A549 (cell line): ENCODE results near the gene NBL1. TPM values are rescaled to one million over a fixed set of nuclear protein-coding genes. Genes with fewer than 3 reads are reported as not detected.

Experiments used
- ATAC-seq, 2 experiments: fragments of 200-7000 bp in 1 of 2; fragments of >200 bp in 1 of 2; cut with Nextera tagmentation in 1 of 2; cut with Tn5 transposase in 1 of 2; 3 replicates each; pipeline versions ENCODE4 v1.8.0 to v1.9.1; 2018 to 2020; ENCODE audit warnings: mild to moderate bottlenecking in 1 of 2, moderate library complexity in 1 of 2
- CTCF ChIA-PET: fragments of 300-600 bp; sonication (Branson Sonifier 250); formaldehyde crosslinking; extraction: SDS; loops from one replicate; lab custom pipeline; 2021; ENCODE audit warnings: antibody characterized with exemption, inconsistent platforms; lab: Yijun Ruan, JAX
- POLR2A ChIA-PET: fragments of 350-600 bp; formaldehyde crosslinking; extraction: SDS; loops from one replicate; lab custom pipeline; 2021; ENCODE audit warnings: antibody characterized with exemption, inconsistent platforms; lab: Yijun Ruan, JAX
- DNase-seq, 2 experiments: peaks; one replicate each; pipeline versions ENCODE4 v3.0.0 to v3.0.0-alpha.2; 2011 to 2016; ENCODE audit warnings: low read depth in 1 of 2, low spot score in 1 of 2
- FAIRE-seq: peaks from 2 replicates; lab custom pipeline; 2011; peaks lifted over from hg19 to GRCh38; lab: Jason Lieb, UNC
- H3K27ac ChIP-seq, 2 experiments: fragments of >200 bp; sonication (Bioruptor Twin); formaldehyde crosslinking; 3 replicates each; pipeline ENCODE4 v1.5.1; 2016 to 2017
- H3K4me1 ChIP-seq: fragments of >200 bp; sonication (Bioruptor Twin); formaldehyde crosslinking; 3 replicates; pipeline ENCODE4 v1.6.1; 2016
- H3K4me2 ChIP-seq: fragments of >200 bp; sonication (Bioruptor Twin); formaldehyde crosslinking; 3 replicates; pipeline ENCODE4 v1.6.1; 2016
- H3K4me3 ChIP-seq: fragments of >200 bp; sonication (Bioruptor Twin); formaldehyde crosslinking; 3 replicates; pipeline ENCODE4 v1.5.1; 2016
- H3K9me3 ChIP-seq: fragments of >200 bp; sonication (Bioruptor Twin); formaldehyde crosslinking; 3 replicates; pipeline ENCODE4 v1.6.1; 2016
- CTCF ChIP-seq: fragments of >200 bp; sonication (Bioruptor Twin); formaldehyde crosslinking; IDR thresholded peaks from 3 replicates; pipeline ENCODE4 v1.5.1; 2016
- EHF ChIP-seq: fragments of 250-450 bp; sonication (Bioruptor Pico); IDR thresholded peaks from 2 replicates; pipeline ENCODE4 v1.5.0; 2020; ENCODE audit warnings: mild to moderate bottlenecking
- EHMT2 ChIP-seq: fragments of 200-600 bp; sonication (generic); IDR thresholded peaks from 2 replicates; pipeline ENCODE4 v1.6.1; 2016; ENCODE audit warnings: antibody characterized with exemption, low read depth, mild to moderate bottlenecking, moderate library complexity
- HDAC2 ChIP-seq: fragments of 200-600 bp; sonication (generic); IDR thresholded peaks from 2 replicates; pipeline ENCODE4 v1.6.1; 2016
- HES2 ChIP-seq: fragments of >200 bp; sonication (Bioruptor Twin); formaldehyde crosslinking; IDR thresholded peaks from 2 replicates; pipeline ENCODE4 v1.6.1; 2016
- HEYL ChIP-seq: fragments of 250-450 bp; sonication (Bioruptor Pico); IDR thresholded peaks from 2 replicates; pipeline ENCODE4 v1.8.0; 2021; ENCODE audit warnings: mild to moderate bottlenecking, moderate library complexity
- HMGXB4 ChIP-seq: fragments of 250-450 bp; sonication (Bioruptor Pico); IDR thresholded peaks from 2 replicates; pipeline ENCODE4 v1.5.0; 2021; ENCODE audit warnings: mild to moderate bottlenecking, moderate library complexity, borderline replicate concordance
- MYC ChIP-seq: IDR thresholded peaks from 2 replicates; pipeline ENCODE4 v1.6.1; 2012; ENCODE audit warnings: mild to moderate bottlenecking, inconsistent platforms, low read length, improper control_type of control experiment, borderline replicate concordance
- NPAS2 ChIP-seq: fragments of 250-450 bp; sonication (Bioruptor Pico); IDR thresholded peaks from 2 replicates; pipeline ENCODE4 v1.8.0; 2022; ENCODE audit warnings: mild to moderate bottlenecking, moderate library complexity, borderline replicate concordance
- PBX3 ChIP-seq: IDR thresholded peaks from 2 replicates; pipeline ENCODE4 v1.6.1; 2012
- POLR2A ChIP-seq: IDR thresholded peaks from 2 replicates; pipeline ENCODE4 v1.6.1; 2012; ENCODE audit warnings: mild to moderate bottlenecking, low read length
- RAD21 ChIP-seq, 2 experiments: fragments of >200 bp in 1 of 2; sonication (Bioruptor Twin) in 1 of 2; formaldehyde crosslinking in 1 of 2; IDR thresholded peaks in 1 of 2; conservative IDR thresholded peaks in 1 of 2; 2 replicates in 1 of 2; 3 replicates in 1 of 2; pipeline ENCODE4 v1.6.1; 2012 to 2018; ENCODE audit warnings: inconsistent platforms in 1 of 2
- RCOR1 ChIP-seq: fragments of 150-350 bp; IDR thresholded peaks from 2 replicates; pipeline ENCODE4 v1.6.1; 2014; ENCODE audit warnings: antibody characterized with exemption, low read length, low read depth
- SMC3 ChIP-seq: fragments of >200 bp; sonication (Bioruptor Twin); formaldehyde crosslinking; IDR thresholded peaks from 3 replicates; pipeline ENCODE4 v1.6.1; 2018; ENCODE audit warnings: inconsistent platforms
- ZC3H11A ChIP-seq: fragments of 450-650 bp; IDR thresholded peaks from 2 replicates; pipeline ENCODE4 v1.6.1; 2014; ENCODE audit warnings: antibody characterized with exemption, mild to moderate bottlenecking
- ZFP36 ChIP-seq: fragments of 450-650 bp; IDR thresholded peaks from 2 replicates; pipeline ENCODE4 v1.6.1; 2014; ENCODE audit warnings: borderline replicate concordance; ENCODE audit not compliant: partially characterized antibody
- WGBS: methylation state at CpG from one replicate; pipeline ENCODE4 v1.1.6; 2017; ENCODE audit errors: missing lambda C conversion rate; 5-methylcytosine and 5-hydroxymethylcytosine counted together
- polyA plus RNA-seq, 4 experiments: library from polyadenylated mRNA; depleted of rRNA in 3 of 4; stranded (reverse); fragments of >200 nt; fragmentation: RNase III in 1 of 4; extraction: RNeasy Plus Mini Kit Qiagen cat#74134 plus additional on column Dnase treatment in 1 of 4; gene quantifications; 2 replicates in 3 of 4; 3 replicates in 1 of 4; pipeline ENCODE4 v1.2.3, GENCODE V29; 2011 to 2017

NBL1 gene
- polyA plus RNA-seq, 2 of the 4 experiments (the other 2 are of a cell fraction) = 16.3 to 19.0 TPM

- H3K9me3 ChIP-seq = no peaks in the 10 kb centered on the region
- no peak for FAIRE-seq
- no peak overlapping the region for H3K4me2 ChIP-seq
- H3K27ac ChIP-seq = no peak overlapping the region
- no peak overlapping the region for H3K4me3 ChIP-seq
- no peak for DNase-seq
- TF ChIP-seq HDAC2 (no peak), EHMT2 (no peak), HMGXB4 (CRISPR knock-in tag) (no peak), NPAS2 (no peak), HEYL (CRISPR knock-in tag) (no peak), RCOR1 (no peak), ZC3H11A (no peak), EHF (CRISPR knock-in tag) (no peak), MYC (no peak), HES2 (no peak), POLR2A (no peak), ZFP36 (no peak)
- TF ChIP-seq, all 56 proteins: peak for 0
- 90% methylated on average over 2 of the region's 3 CpGs for WGBS
- ATAC-seq = no peak
- H3K4me1 ChIP-seq = no peaks in the 10 kb centered on the region
- CTCF ChIA-PET = interaction anchor here (0.6 to 3.9 kb wide), 10 partner anchors 10 to 222 kb away, joined by 3 to 41 read pairs (median 8); partner anchors contain the start of gene HTR6
- POLR2A ChIA-PET = no interaction called here
Observed at GRCh38 chr1:19703280-19703679, 59.2 kb downstream of the NBL1 start.

GRCh38 chr1:19704247-19705113 is 60.4 kb downstream of the NBL1 start:
- peak; percentile 60 to 76 for DNase-seq
- CTCF ChIA-PET = interaction anchor here (0.6 to 4.0 kb wide), 22 partner anchors 8 to 806 kb away, joined by 3 to 41 read pairs (median 4); partner anchors contain the start of gene HTR6
- no peak overlapping the region for H3K27ac ChIP-seq
- POLR2A ChIA-PET = no interaction called here
- 30% methylated on average over 13 of the region's 19 CpGs for WGBS
- H3K4me3 ChIP-seq = no peak overlapping the region
- peak; percentile 98 to 99 for ATAC-seq
- FAIRE-seq = no peak
- H3K4me1 ChIP-seq = no peaks in the 10 kb centered on the region
- TF ChIP-seq RAD21 (conservative IDR thresholded peaks at IDR 0.05 in 1 of 2, IDR thresholded peaks at IDR 0.05 in 1 of 2) (peak; percentile 24 to 34; a peak in 2 of 5 replicates), CTCF (peak; percentile 58), HDAC2 (no peak), SMC3 (peak; percentile 45; the same call in 2 of the 3 replicates)
- no peaks in the 10 kb centered on the region for H3K9me3 ChIP-seq
- no peak overlapping the region for H3K4me2 ChIP-seq

GRCh38 chr1:19705464-19705863 is 61.4 kb downstream of the NBL1 start:
- H3K27ac ChIP-seq = no peak overlapping the region
- H3K4me1 ChIP-seq = no peaks in the 10 kb centered on the region
- TF ChIP-seq PBX3 = no peak
- CTCF ChIA-PET = interaction anchor here (1.1 to 4.0 kb wide), 12 partner anchors 10 to 149 kb away, joined by 3 to 41 read pairs (median 8); partner anchors contain the start of gene HTR6
- DNase-seq (no peak), ATAC-seq (no peak), FAIRE-seq (no peak)
- no peak overlapping the region for H3K4me3 ChIP-seq
- no peak overlapping the region for H3K4me2 ChIP-seq
- H3K9me3 ChIP-seq = no peaks in the 10 kb centered on the region
- POLR2A ChIA-PET = no interaction called here
- 64% methylated on average over 4 of the region's 4 CpGs for WGBS
